WERI-Rb-1 (cell line): ENCODE results near the gene OR10J1.

Source experiments
- DNase-seq: peaks from one replicate; pipeline ENCODE4 v3.0.0-alpha.2; 2020
- H3K27ac ChIP-seq: fragments of 250-450 bp; sonication (Bioruptor Pico); 2 replicates; pipeline ENCODE4 v1.5.1; 2020; ENCODE audit warnings: mild to moderate bottlenecking, moderate library complexity
- H3K27me3 ChIP-seq: fragments of 250-450 bp; sonication (Bioruptor Pico); 2 replicates; pipeline ENCODE4 v1.5.1; 2021; ENCODE audit warnings: mild to moderate bottlenecking, low read depth, moderate library complexity; ENCODE audit not compliant: insufficient read depth, severe bottlenecking
- H3K36me3 ChIP-seq: fragments of 250-450 bp; sonication (Bioruptor Pico); 2 replicates; pipeline ENCODE4 v1.5.1; 2020; ENCODE audit warnings: mild to moderate bottlenecking, moderate library complexity
- H3K4me3 ChIP-seq: 2 replicates; pipeline ENCODE4 v1.5.1; 2011; ENCODE audit warnings: low read depth, mild to moderate bottlenecking, control low read depth, low read length
- H3K9me3 ChIP-seq: fragments of 250-450 bp; sonication (Bioruptor Pico); 2 replicates; pipeline ENCODE4 v1.5.1; 2021; ENCODE audit warnings: mild to moderate bottlenecking, moderate library complexity; ENCODE audit not compliant: severe bottlenecking
- TF ChIP-seq, protein P1 (sequence below): IDR thresholded peaks from 2 replicates; pipeline ENCODE4 v1.5.1; 2011; ENCODE audit warnings: low read depth, mild to moderate bottlenecking, control low read depth, inconsistent platforms, low read length

The OR10J1 gene, protein sequence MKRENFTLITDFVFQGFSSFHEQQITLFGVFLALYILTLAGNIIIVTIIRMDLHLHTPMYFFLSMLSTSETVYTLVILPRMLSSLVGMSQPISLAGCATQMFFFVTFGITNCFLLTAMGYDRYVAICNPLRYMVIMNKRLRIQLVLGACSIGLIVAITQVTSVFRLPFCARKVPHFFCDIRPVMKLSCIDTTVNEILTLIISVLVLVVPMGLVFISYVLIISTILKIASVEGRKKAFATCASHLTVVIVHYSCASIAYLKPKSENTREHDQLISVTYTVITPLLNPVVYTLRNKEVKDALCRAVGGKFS

DNA sequence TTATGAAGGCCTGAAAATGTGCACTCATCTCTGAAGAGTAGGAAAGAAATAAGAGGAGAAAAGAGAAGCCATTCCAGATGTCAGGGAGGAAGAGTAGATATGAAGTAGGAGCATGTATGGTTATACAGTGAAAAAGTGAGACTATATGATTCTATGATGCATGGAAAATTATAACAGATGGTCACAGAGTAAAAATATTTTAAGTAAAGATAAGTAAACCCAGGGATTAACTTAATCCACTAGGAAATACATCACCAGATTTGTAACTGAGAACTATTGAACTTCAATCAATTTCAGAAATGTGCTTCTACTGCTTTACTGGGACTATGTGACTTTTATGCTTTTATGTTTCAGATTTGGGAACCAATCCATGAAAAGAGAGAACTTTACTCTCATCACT, at the start of gene OR10J1:
Gene OR10J1, plus strand, starts transcription at position 301 of the 400 bp plus-strand sequence. Its CDS starts 70 bp downstream, at position 371.
- H3K36me3 ChIP-seq: no peaks in the 10 kb centered on the region
- no peak for DNase-seq

DNA sequence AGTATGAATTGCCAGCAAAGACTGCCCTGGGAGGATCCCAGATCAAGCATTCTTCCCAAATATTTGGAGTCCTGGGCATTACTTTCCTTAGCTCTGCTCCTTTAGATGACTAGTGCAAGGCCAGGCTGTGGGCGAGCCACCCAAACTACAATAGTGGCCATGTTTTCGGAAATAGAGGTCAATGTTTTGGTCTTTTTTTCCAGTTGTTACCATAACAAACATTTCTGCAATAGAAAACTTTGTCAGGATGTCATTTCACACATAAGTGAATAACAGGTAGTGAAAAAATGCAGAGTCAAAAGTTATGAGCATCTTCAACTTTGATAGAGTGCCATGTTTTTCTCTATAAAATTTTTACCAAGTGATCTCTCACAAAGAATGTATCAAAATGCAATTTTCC, 32.7 kb upstream of the OR10J1 start:
- DNase-seq: no peak
- Histone ChIP-seq H3K4me3 (no peak overlapping the region), H3K27ac (no peak overlapping the region), H3K36me3 (no peaks in the 10 kb centered on the region), H3K27me3 (peaks cover 51% of the 10 kb centered on the region), H3K9me3 (no peaks in the 10 kb centered on the region)
- TF ChIP-seq, protein P1, sequence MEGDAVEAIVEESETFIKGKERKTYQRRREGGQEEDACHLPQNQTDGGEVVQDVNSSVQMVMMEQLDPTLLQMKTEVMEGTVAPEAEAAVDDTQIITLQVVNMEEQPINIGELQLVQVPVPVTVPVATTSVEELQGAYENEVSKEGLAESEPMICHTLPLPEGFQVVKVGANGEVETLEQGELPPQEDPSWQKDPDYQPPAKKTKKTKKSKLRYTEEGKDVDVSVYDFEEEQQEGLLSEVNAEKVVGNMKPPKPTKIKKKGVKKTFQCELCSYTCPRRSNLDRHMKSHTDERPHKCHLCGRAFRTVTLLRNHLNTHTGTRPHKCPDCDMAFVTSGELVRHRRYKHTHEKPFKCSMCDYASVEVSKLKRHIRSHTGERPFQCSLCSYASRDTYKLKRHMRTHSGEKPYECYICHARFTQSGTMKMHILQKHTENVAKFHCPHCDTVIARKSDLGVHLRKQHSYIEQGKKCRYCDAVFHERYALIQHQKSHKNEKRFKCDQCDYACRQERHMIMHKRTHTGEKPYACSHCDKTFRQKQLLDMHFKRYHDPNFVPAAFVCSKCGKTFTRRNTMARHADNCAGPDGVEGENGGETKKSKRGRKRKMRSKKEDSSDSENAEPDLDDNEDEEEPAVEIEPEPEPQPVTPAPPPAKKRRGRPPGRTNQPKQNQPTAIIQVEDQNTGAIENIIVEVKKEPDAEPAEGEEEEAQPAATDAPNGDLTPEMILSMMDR: no peak

More for the DNA sequence above, at the start of gene OR10J1:
- peaks cover 91% of the 10 kb centered on the region for H3K27me3 ChIP-seq
- TF ChIP-seq, protein P1: no peak
- H3K9me3 ChIP-seq: no peaks in the 10 kb centered on the region
- no peak within 1 kb of the TSS for H3K27ac ChIP-seq
- H3K4me3 ChIP-seq: no peak within 1 kb of the TSS

GRCh38 chr1:159408862-159409400, 30.6 kb upstream of the OR10J1 start:
- H3K9me3 ChIP-seq: no peaks in the 10 kb centered on the region
- no peak for DNase-seq
- no peak overlapping the region for H3K27ac ChIP-seq
- H3K36me3 ChIP-seq: no peaks in the 10 kb centered on the region
- no peak overlapping the region for H3K4me3 ChIP-seq
- TF ChIP-seq, protein P1: no peak
- peaks cover 41% of the 10 kb centered on the region for H3K27me3 ChIP-seq

DNA sequence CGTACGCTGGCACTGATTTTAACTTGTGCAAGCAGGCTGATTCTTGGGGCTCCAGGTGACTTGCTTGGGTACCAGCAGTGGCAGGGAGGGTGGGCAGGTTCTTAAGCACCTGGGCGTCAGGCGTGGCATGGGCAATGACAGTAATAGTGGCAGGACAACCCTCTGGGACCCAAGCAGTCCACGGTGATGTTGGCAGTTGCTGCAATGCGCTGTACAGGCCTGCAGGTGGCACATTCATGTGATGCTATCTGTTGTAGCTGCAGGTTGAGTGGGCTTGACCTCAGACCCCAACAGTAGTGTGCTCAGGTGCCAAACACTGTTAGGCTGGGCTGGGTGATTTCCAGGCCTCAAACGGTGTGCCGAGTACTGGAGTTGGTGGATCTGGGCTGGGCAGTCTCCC, 17.7 kb upstream of the OR10J1 start:
- H3K4me3 ChIP-seq: no peak overlapping the region
- no peaks in the 10 kb centered on the region for H3K36me3 ChIP-seq
- H3K9me3 ChIP-seq: peaks cover 9% of the 10 kb centered on the region
- TF ChIP-seq, protein P1: peak; percentile 83
- peaks cover 41% of the 10 kb centered on the region for H3K27me3 ChIP-seq
- DNase-seq: peak; percentile 19
- no peak overlapping the region for H3K27ac ChIP-seq

DNA sequence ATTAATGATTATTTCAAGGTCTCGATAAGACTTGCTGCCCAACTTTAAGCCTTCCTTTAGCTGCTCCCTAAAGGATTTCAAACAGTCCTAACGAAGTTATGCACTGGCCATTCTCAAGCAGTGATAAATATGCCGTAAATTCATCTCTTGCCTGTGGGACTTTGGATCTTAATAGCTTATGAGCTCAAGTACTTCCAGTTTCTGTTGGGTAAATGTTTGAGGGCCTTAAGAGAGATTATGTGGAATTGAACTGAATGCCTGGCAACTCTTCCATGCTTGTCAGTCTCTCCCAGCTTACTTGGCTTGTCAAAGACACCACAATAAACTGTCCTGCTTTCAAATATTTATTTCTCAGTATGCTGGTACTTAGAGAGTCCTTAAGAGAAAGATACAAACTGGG, 11.0 kb upstream of the OR10J1 start:
- no peak for DNase-seq
- H3K4me3 ChIP-seq: no peak overlapping the region
- H3K27me3 ChIP-seq: peaks cover 86% of the 10 kb centered on the region
- TF ChIP-seq, protein P1: no peak
- no peaks in the 10 kb centered on the region for H3K36me3 ChIP-seq
- H3K9me3 ChIP-seq: no peaks in the 10 kb centered on the region
- H3K27ac ChIP-seq: no peak overlapping the region
